ENCODE results near the gene CNKSR1.
A peak's percentile ranks its signal among the peaks of the same experiment; 100 is the strongest.

The CNKSR1 gene

GRCh38 chr1:26168410-26169197 is 8.7 kb upstream of the CNKSR1 start, which contains the start of gene C1orf232:
Gene C1orf232, minus strand, starts transcription at chr1:26168963. Its CDS starts 464 bp downstream, at chr1:26168499.
- FAIRE-seq, result no peak

GRCh38 chr1:26169198-26169554 is 8.1 kb upstream of the CNKSR1 start:
- no peak for DNase-seq (ENCODE audit: insufficient read length, low spot score)
- no peak for FAIRE-seq
- TF ChIP-seq POU2F2 (IDR thresholded peaks at IDR 0.05; ENCODE audit: low read depth, low read length), result no peak
- no peak for TF ChIP-seq POLR2A (IDR thresholded peaks at IDR 0.05; ENCODE audit: low read depth, low read length)

More at GRCh38 chr1:26168410-26169197, 8.7 kb upstream of the CNKSR1 start, which contains the start of gene C1orf232:
- TF ChIP-seq POLR2AphosphoS5 (IDR thresholded peaks at IDR 0.05; ENCODE audit: low read depth, low read length), result no peak
- no peak for TF ChIP-seq POU2F2 (IDR thresholded peaks at IDR 0.05; ENCODE audit: low read depth, low read length)
- no peak for TF ChIP-seq TAF1 (IDR thresholded peaks at IDR 0.05; ENCODE audit: low read depth, low read length)
- no peak for TF ChIP-seq POLR2A (IDR thresholded peaks at IDR 0.05; ENCODE audit: low read depth, low read length)
- TF ChIP-seq SPI1 (IDR thresholded peaks at IDR 0.05; ENCODE audit: low read depth, low read length), result no peak
- no peak for DNase-seq (ENCODE audit: insufficient read length, low spot score)

- DNase-seq (ENCODE audit: insufficient read length, low spot score), result peak; percentile 100
- TF ChIP-seq SPI1 (IDR thresholded peaks at IDR 0.05; ENCODE audit: low read depth, low read length), result peak; percentile 9; the same call in 1 of the 2 replicates
- TF ChIP-seq POLR2AphosphoS5 (IDR thresholded peaks at IDR 0.05; ENCODE audit: low read depth, low read length), result 0 out of 2 replicates have a peak, but pooled peaks have one; percentile 61
- no peak for TF ChIP-seq PAX5 (IDR thresholded peaks at IDR 0.05; ENCODE audit: insufficient read depth, low read length, severe bottlenecking)
- peak; percentile 76 for TF ChIP-seq POLR2A (IDR thresholded peaks at IDR 0.05; ENCODE audit: low read depth, low read length)
- FAIRE-seq, result peak; percentile 100
These were observed 7.4 kb upstream of the CNKSR1 start, which contains the start of gene ZNF593 for GRCh38 chr1:26169669-26170471. Gene ZNF593, plus strand, starts transcription at chr1:26169908. Its CDS starts 76 bp downstream, at chr1:26169984.

- DNase-seq (ENCODE audit: insufficient read length, low spot score), result no peak
- no peak for FAIRE-seq
- TF ChIP-seq POLR2AphosphoS5 (IDR thresholded peaks at IDR 0.05; ENCODE audit: low read depth, low read length) (no peak), SPI1 (IDR thresholded peaks at IDR 0.05; ENCODE audit: low read depth, low read length) (no peak), TAF1 (IDR thresholded peaks at IDR 0.05; ENCODE audit: low read depth, low read length) (no peak), POU2F2 (IDR thresholded peaks at IDR 0.05; ENCODE audit: low read depth, low read length) (no peak), POLR2A (IDR thresholded peaks at IDR 0.05; ENCODE audit: low read depth, low read length) (no peak), PAX5 (IDR thresholded peaks at IDR 0.05; ENCODE audit: insufficient read depth, low read length, severe bottlenecking) (no peak)
These were observed 6.8 kb upstream of the CNKSR1 start for GRCh38 chr1:26170472-26170821.

GRCh38 chr1:26171084-26172072 is 5.9 kb upstream of the CNKSR1 start, which contains the start of gene ZNF593OS:
Gene ZNF593OS, minus strand, starts transcription at chr1:26171832. Its CDS starts 171 bp downstream, at chr1:26171661.
- no peak for TF ChIP-seq TAF1 (IDR thresholded peaks at IDR 0.05; ENCODE audit: low read depth, low read length)
- TF ChIP-seq POLR2AphosphoS5 (IDR thresholded peaks at IDR 0.05; ENCODE audit: low read depth, low read length), result no peak
- DNase-seq (ENCODE audit: insufficient read length, low spot score), result no peak
- FAIRE-seq, result no peak

- no peak for FAIRE-seq
- TF ChIP-seq TAF1 (IDR thresholded peaks at IDR 0.05; ENCODE audit: low read depth, low read length), result no peak
- TF ChIP-seq PAX5 (IDR thresholded peaks at IDR 0.05; ENCODE audit: insufficient read depth, low read length, severe bottlenecking), result no peak
- no peak for TF ChIP-seq POU2F2 (IDR thresholded peaks at IDR 0.05; ENCODE audit: low read depth, low read length)
- TF ChIP-seq POLR2AphosphoS5 (IDR thresholded peaks at IDR 0.05; ENCODE audit: low read depth, low read length), result no peak
- no peak for TF ChIP-seq SPI1 (IDR thresholded peaks at IDR 0.05; ENCODE audit: low read depth, low read length)
- TF ChIP-seq POLR2A (IDR thresholded peaks at IDR 0.05; ENCODE audit: low read depth, low read length), result no peak
- no peak for DNase-seq (ENCODE audit: insufficient read length, low spot score)
These were observed 1.9 kb upstream of the CNKSR1 start for GRCh38 chr1:26175346-26175745.

GRCh38 chr1:26180010-26180506 is 2.8 kb downstream of the CNKSR1 start:
- DNase-seq (ENCODE audit: insufficient read length, low spot score), result no peak
- no peak for FAIRE-seq
- TF ChIP-seq TAF1 (IDR thresholded peaks at IDR 0.05; ENCODE audit: low read depth, low read length) (no peak), PAX5 (IDR thresholded peaks at IDR 0.05; ENCODE audit: insufficient read depth, low read length, severe bottlenecking) (no peak), SPI1 (IDR thresholded peaks at IDR 0.05; ENCODE audit: low read depth, low read length) (no peak), POLR2AphosphoS5 (IDR thresholded peaks at IDR 0.05; ENCODE audit: low read depth, low read length) (no peak), POU2F2 (IDR thresholded peaks at IDR 0.05; ENCODE audit: low read depth, low read length) (no peak), POLR2A (IDR thresholded peaks at IDR 0.05; ENCODE audit: low read depth, low read length) (no peak)

- TF ChIP-seq POLR2A (IDR thresholded peaks at IDR 0.05; ENCODE audit: low read depth, low read length) (no peak), POLR2AphosphoS5 (IDR thresholded peaks at IDR 0.05; ENCODE audit: low read depth, low read length) (no peak), PAX5 (IDR thresholded peaks at IDR 0.05; ENCODE audit: insufficient read depth, low read length, severe bottlenecking) (no peak), SPI1 (IDR thresholded peaks at IDR 0.05; ENCODE audit: low read depth, low read length) (no peak), POU2F2 (IDR thresholded peaks at IDR 0.05; ENCODE audit: low read depth, low read length) (no peak), TAF1 (IDR thresholded peaks at IDR 0.05; ENCODE audit: low read depth, low read length) (no peak)
- DNase-seq (ENCODE audit: insufficient read length, low spot score) (no peak), FAIRE-seq (no peak)
These were observed 4.5 kb downstream of the CNKSR1 start for GRCh38 chr1:26181586-26182382.

All from GM12891 (cell line).